H9 (cell line): Measurements from ENCODE around the gene SLC41A1. TPM values are rescaled to one million over a fixed set of nuclear protein-coding genes. Genes with fewer than 3 reads are reported as not detected.
A peak's percentile ranks its signal among the peaks of the same experiment; 100 is the strongest.

Source experiments
- DNase-seq: peaks from one replicate; pipeline ENCODE4 v3.0.0-alpha.2; 2017
- H2AFZ ChIP-seq: one replicate; pipeline ENCODE4 v1.6.1; 2013; ENCODE audit warnings: mild to moderate bottlenecking, low read length, control low read depth, moderate library complexity
- H2AK5ac ChIP-seq: 2 replicates; pipeline ENCODE4 v1.6.1; 2013; ENCODE audit warnings: low read length, control low read depth, mixed read lengths; ENCODE audit not compliant: insufficient read length
- H2BK120ac ChIP-seq: one replicate; pipeline ENCODE4 v1.6.1; 2013; ENCODE audit warnings: low read depth, mild to moderate bottlenecking, low read length, control low read depth, inconsistent platforms; ENCODE audit not compliant: poor library complexity, severe bottlenecking
- H2BK12ac ChIP-seq: 2 replicates; pipeline ENCODE4 v1.6.1; 2013; ENCODE audit warnings: low read length, control low read depth, mixed read lengths, low read depth; ENCODE audit not compliant: insufficient read length
- H2BK15ac ChIP-seq: 2 replicates; pipeline ENCODE4 v1.6.1; 2013; ENCODE audit warnings: low read depth, low read length, control low read depth
- H2BK20ac ChIP-seq: one replicate; pipeline ENCODE4 v1.6.1; 2013; ENCODE audit warnings: low read depth, mild to moderate bottlenecking, low read length, control low read depth, inconsistent platforms; ENCODE audit not compliant: poor library complexity, severe bottlenecking
- H2BK5ac ChIP-seq: 2 replicates; pipeline ENCODE4 v1.6.1; 2013; ENCODE audit warnings: low read length, control low read depth, mixed read lengths; ENCODE audit not compliant: insufficient read length
- H3K14ac ChIP-seq: 2 replicates; pipeline ENCODE4 v1.6.1; 2013; ENCODE audit warnings: low read length, control low read depth; ENCODE audit not compliant: insufficient read depth
- H3K18ac ChIP-seq: 2 replicates; pipeline ENCODE4 v1.6.1; 2013; ENCODE audit warnings: low read depth, mild to moderate bottlenecking, mixed read lengths, low read length, control low read depth; ENCODE audit not compliant: insufficient read length
- H3K23ac ChIP-seq: 2 replicates; pipeline ENCODE4 v1.6.1; 2013; ENCODE audit warnings: low read length, control low read depth, mixed read lengths, low read depth; ENCODE audit not compliant: insufficient read length
- H3K23me2 ChIP-seq: 2 replicates; pipeline ENCODE4 v1.6.1; 2013; ENCODE audit warnings: low read depth, mild to moderate bottlenecking, mixed read lengths, low read length, control low read depth; ENCODE audit not compliant: insufficient read length, poor library complexity, severe bottlenecking
- H3K27ac ChIP-seq: 2 replicates; pipeline ENCODE4 v1.5.1; 2013; ENCODE audit warnings: low read length, control low read depth, mixed read lengths, low read depth; ENCODE audit not compliant: insufficient read length
- H3K27me3 ChIP-seq: 2 replicates; pipeline ENCODE4 v1.6.1; 2013; ENCODE audit warnings: low read length, control low read depth, inconsistent platforms; ENCODE audit not compliant: insufficient read depth
- H3K4ac ChIP-seq: 2 replicates; pipeline ENCODE4 v1.6.1; 2013; ENCODE audit warnings: low read depth, mild to moderate bottlenecking, control low read depth, inconsistent platforms, low read length, moderate library complexity
- H3K4me1 ChIP-seq: 2 replicates; pipeline ENCODE4 v1.6.1; 2013; ENCODE audit warnings: low read length, control low read depth, inconsistent platforms; ENCODE audit not compliant: insufficient read depth
- H3K4me2 ChIP-seq: 2 replicates; pipeline ENCODE4 v1.6.1; 2013; ENCODE audit warnings: low read length, control low read depth, mixed read lengths; ENCODE audit not compliant: insufficient read length, insufficient read depth
- H3K56ac ChIP-seq: 2 replicates; pipeline ENCODE4 v1.6.1; 2013; ENCODE audit warnings: low read depth, mild to moderate bottlenecking, mixed read lengths, low read length, control low read depth; ENCODE audit not compliant: insufficient read length
- H3K79me1 ChIP-seq: 2 replicates; pipeline ENCODE4 v1.6.1; 2013; ENCODE audit warnings: low read depth, mild to moderate bottlenecking, moderate library complexity, low read length, control low read depth, inconsistent platforms; ENCODE audit not compliant: insufficient read depth, poor library complexity, severe bottlenecking
- H3K79me2 ChIP-seq: 2 replicates; pipeline ENCODE4 v1.6.1; 2013; ENCODE audit warnings: low read length, control low read depth, inconsistent platforms; ENCODE audit not compliant: insufficient read depth
- H3K9ac ChIP-seq: 2 replicates; pipeline ENCODE4 v1.6.1; 2013; ENCODE audit warnings: low read length, control low read depth, mixed read lengths; ENCODE audit not compliant: insufficient read length; ENCODE audit errors: extremely low read depth
- H3K9me3 ChIP-seq: one replicate; pipeline ENCODE4 v1.6.1; 2013; ENCODE audit warnings: low read depth, low read length, inconsistent platforms; ENCODE audit not compliant: control insufficient read depth
- H3T11ph ChIP-seq: one replicate; pipeline ENCODE4 v1.6.1; 2013; ENCODE audit warnings: mild to moderate bottlenecking, low read length, control low read depth, inconsistent platforms
- H4K20me1 ChIP-seq: one replicate; pipeline ENCODE4 v1.6.1; 2013; ENCODE audit not compliant: control insufficient read depth, insufficient read length, insufficient read depth
- H4K5ac ChIP-seq: 2 replicates; pipeline ENCODE4 v1.6.1; 2013; ENCODE audit warnings: low read depth, mild to moderate bottlenecking, mixed read lengths, low read length, control low read depth; ENCODE audit not compliant: insufficient read length
- H4K8ac ChIP-seq: replicated peaks from 2 replicates; pipeline ENCODE4 v1.6.1; 2013; ENCODE audit warnings: low read length, control low read depth, mixed read lengths, low read depth; ENCODE audit not compliant: insufficient read length
- H4K91ac ChIP-seq: 2 replicates; pipeline ENCODE4 v1.6.1; 2013; ENCODE audit warnings: low read depth, mild to moderate bottlenecking, moderate library complexity, mixed read lengths, low read length, control low read depth; ENCODE audit not compliant: insufficient read length
- H3K27ac Mint-ChIP-seq, 3 experiments: 2 replicates in 2 of 3; 3 replicates in 1 of 3; pipeline ENCODE4 v1.8.0; 2020 to 2021; ENCODE audit warnings: mixed read lengths in 3 of 3, mild to moderate bottlenecking in 1 of 3, moderate library complexity in 1 of 3
- H3K27me3 Mint-ChIP-seq: 2 replicates; pipeline ENCODE4 v1.8.0; 2021; ENCODE audit warnings: low read depth, mild to moderate bottlenecking, moderate library complexity, mixed read lengths
- H3K36me3 Mint-ChIP-seq, 3 experiments: 2 replicates in 2 of 3; 3 replicates in 1 of 3; pipeline ENCODE4 v1.8.0; 2020 to 2021; ENCODE audit warnings: low read depth in 3 of 3, mixed read lengths in 3 of 3; ENCODE audit not compliant: insufficient read depth in 1 of 3
- H3K4me1 Mint-ChIP-seq, 2 experiments: 2 replicates each; pipeline ENCODE4 v1.8.0; 2020; ENCODE audit warnings: mixed read lengths in 2 of 2
- H3K4me3 Mint-ChIP-seq, 2 experiments: 2 replicates in 1 of 2; 3 replicates in 1 of 2; pipeline ENCODE4 v1.8.0; 2020 to 2021; ENCODE audit warnings: mild to moderate bottlenecking in 2 of 2, mixed read lengths in 2 of 2, moderate library complexity in 1 of 2
- H3K9me3 Mint-ChIP-seq, 2 experiments: 2 replicates in 1 of 2; 3 replicates in 1 of 2; pipeline ENCODE4 v1.8.0; 2020; ENCODE audit warnings: mild to moderate bottlenecking in 2 of 2, mixed read lengths in 2 of 2, moderate library complexity in 1 of 2
- CTCF ChIP-seq: fragments of 200-600 bp; sonication (generic); conservative IDR thresholded peaks from 3 replicates; pipeline ENCODE4 v1.8.0; 2021; ENCODE audit warnings: antibody characterized with exemption, mild to moderate bottlenecking
- WGBS: extraction: QIAGEN DNeasy Blood & Tissue Kit; methylation state at CpG from one replicate; pipeline ENCODE4 v1.1.7; 2013; ENCODE audit warnings: missing lambda C conversion rate, low lambda C conversion rate, mixed read lengths; ENCODE audit not compliant: insufficient read length; ENCODE audit errors: extremely low coverage; 5-methylcytosine and 5-hydroxymethylcytosine counted together
- total RNA-seq: library from RNA; stranded (reverse); gene quantifications from 2 replicates; pipeline ENCODE4 v1.2.1, GENCODE V29; 2021

SLC41A1 gene
- total RNA-seq, 1 experiment from 2014 or later: 18.2 TPM

GRCh38 chr1:205750138-205751035 is 62.6 kb downstream of the SLC41A1 start, which contains the start of gene NUCKS1:
TSS of gene NUCKS1 (minus strand) at chr1:205750182. CDS start at chr1:205749973, 209 bp downstream.
- H2AK5ac ChIP-seq: no peak within 1 kb of the TSS
- H3K27ac Mint-ChIP-seq: peak within 1 kb of the TSS; percentile 99 to 100 (median 100)
- H2BK5ac ChIP-seq: peak within 1 kb of the TSS; percentile 90
- H2BK20ac ChIP-seq: no peak within 1 kb of the TSS
- no peaks in the 10 kb centered on the region for H3K9me3 ChIP-seq
- no peaks in the 10 kb centered on the region for H3K4me1 ChIP-seq
- peaks cover 25 to 38% of the 10 kb centered on the region in 2 experiments for H3K4me1 Mint-ChIP-seq
- H3K4ac ChIP-seq: no peak within 1 kb of the TSS
- H3K36me3 Mint-ChIP-seq: peaks cover 15 to 30% (median 23%) of the 10 kb centered on the region in 3 experiments
- no peak within 1 kb of the TSS for H2BK120ac ChIP-seq
- no peaks in the 10 kb centered on the region for H3K23me2 ChIP-seq
- peak within 1 kb of the TSS; percentile 93; the same call in 1 of the 2 replicates for H3K14ac ChIP-seq
- peak within 1 kb of the TSS; percentile 96 for H4K5ac ChIP-seq
- H4K91ac ChIP-seq: no peak within 1 kb of the TSS
- H3K79me2 ChIP-seq: peaks cover 34% of the 10 kb centered on the region
- peak within 1 kb of the TSS; percentile 95 for H3T11ph ChIP-seq
- H3K4me3 Mint-ChIP-seq: peak within 1 kb of the TSS; percentile 94 to 97
- H3K56ac ChIP-seq: peak within 1 kb of the TSS; percentile 67
- no peaks in the 10 kb centered on the region for H3K27me3 ChIP-seq
- H3K79me1 ChIP-seq: no peaks in the 10 kb centered on the region
- H4K8ac ChIP-seq: no peak within 1 kb of the TSS
- peak within 1 kb of the TSS; percentile 99 for H2BK12ac ChIP-seq
- H3K9ac ChIP-seq: peak within 1 kb of the TSS; percentile 92
- peaks cover 6% of the 10 kb centered on the region for H3K27me3 Mint-ChIP-seq
- H3K4me2 ChIP-seq: peak within 1 kb of the TSS; percentile 100
- no CpG with 5 or more reads among the region's 27 CpGs for WGBS
- no peak within 1 kb of the TSS for H3K23ac ChIP-seq
- peak; percentile 30; the same call in 2 of the 3 replicates for TF ChIP-seq CTCF
- no peaks in the 10 kb centered on the region; a peak in 1 of 5 replicates for H3K9me3 Mint-ChIP-seq
- no peak within 1 kb of the TSS for H2BK15ac ChIP-seq
- H4K20me1 ChIP-seq: peaks cover 2% of the 10 kb centered on the region
- peak within 1 kb of the TSS; percentile 97 for H3K18ac ChIP-seq
- peak within 1 kb of the TSS; percentile 96 for H2AFZ ChIP-seq
- H3K27ac ChIP-seq: peak within 1 kb of the TSS; percentile 94
- peak; percentile 99 for DNase-seq
